Tibial nerve (tissue), 4 donors: ENCODE results near the gene SLC9A2. TPM values are rescaled to one million over a fixed set of nuclear protein-coding genes. Genes with fewer than 3 reads are reported as not detected.

Experiments
- DNase-seq, 2 donors: peaks; one replicate each; pipeline ENCODE4 v3.0.0-alpha.2; 2019; ENCODE audit warnings: low spot score in 2 of 2
- H3K27ac ChIP-seq, 4 donors: fragments of 200-600 bp; sonication (generic) in 3 of 4; one replicate each; pipeline ENCODE4 v1.5.1; 2017 to 2019; ENCODE audit warnings: mild to moderate bottlenecking in 1 of 4
- H3K27me3 ChIP-seq, 2 donors: fragments of 200-600 bp; sonication (generic) in 1 of 2; one replicate each; pipeline versions ENCODE4 v1.5.1 to v1.6.0; 2017 to 2019
- H3K36me3 ChIP-seq, 3 donors: fragments of 200-600 bp; sonication (generic); one replicate each; pipeline ENCODE4 v1.5.1; 2018 to 2019
- H3K4me1 ChIP-seq, 4 donors: fragments of 200-600 bp; sonication (generic) in 3 of 4; one replicate each; pipeline ENCODE4 v1.5.1; 2017 to 2019
- H3K4me3 ChIP-seq, 4 donors: fragments of 200-600 bp; sonication (generic) in 3 of 4; one replicate each; pipeline ENCODE4 v1.5.1; 2017 to 2019; ENCODE audit warnings: mild to moderate bottlenecking in 1 of 4, moderate library complexity in 1 of 4
- H3K9me3 ChIP-seq, 4 donors: fragments of 200-600 bp; sonication (generic) in 3 of 4; one replicate each; pipeline ENCODE4 v1.5.1; 2017 to 2019
- EP300 ChIP-seq, 2 donors: sonication (generic); formaldehyde crosslinking; IDR thresholded peaks; one replicate each; pipeline ENCODE4 v1.6.1; 2017; ENCODE audit warnings: antibody characterized with exemption in 2 of 2, mild to moderate bottlenecking in 1 of 2
- POLR2A ChIP-seq, 2 donors: fragments of 450-650 bp; IDR thresholded peaks; one replicate each; pipeline ENCODE4 v1.6.1; 2017; ENCODE audit warnings: antibody characterized with exemption in 2 of 2, mild to moderate bottlenecking in 2 of 2, moderate library complexity in 2 of 2
- WGBS, 2 donors: methylation state at CpG; one replicate each; pipeline ENCODE4 v1.1.5; 2018; 5-methylcytosine and 5-hydroxymethylcytosine counted together
- total RNA-seq, 4 donors: library from RNA; depleted of rRNA; stranded (reverse); fragments of >200 nt; gene quantifications; one replicate each; pipeline ENCODE4 v1.1.0, GENCODE V29; 2016
- TF ChIP-seq, protein P1 (sequence below), 5 experiments: fragments of 200-600 bp in 3 of 5; fragments of 450-650 bp in 2 of 5; sonication (generic) in 3 of 5; IDR thresholded peaks; one replicate each; pipeline ENCODE4 v1.5.1; 2016 to 2019; ENCODE audit warnings: antibody characterized with exemption in 5 of 5, mild to moderate bottlenecking in 3 of 5, moderate library complexity in 2 of 5

SLC9A2 gene
- total RNA-seq, 4 donors from 2014 or later = under 0.01 TPM; not detected in 3

DNA sequence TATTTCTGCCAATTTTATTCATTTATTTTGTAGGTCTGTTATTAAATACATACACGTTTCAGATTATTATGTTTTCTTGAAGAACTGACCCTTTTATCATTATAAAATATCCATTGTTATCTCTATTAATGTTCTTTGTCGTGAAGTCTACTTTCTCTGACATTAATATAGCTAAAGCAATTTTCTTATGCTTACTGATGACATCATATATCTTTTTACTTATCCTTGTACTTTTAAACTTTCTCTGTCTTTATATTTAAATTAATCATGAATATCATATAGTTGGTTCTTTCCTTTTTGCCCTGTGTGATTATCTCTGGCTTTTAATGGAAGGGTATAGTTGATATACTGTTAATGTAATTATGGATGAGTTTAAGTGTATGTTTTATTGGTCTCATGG, 36.5 kb upstream of the SLC9A2 start:
- H3K4me3 ChIP-seq = no peak overlapping the region
- H3K27ac ChIP-seq = no peak overlapping the region
- H3K4me1 ChIP-seq = peaks cover 0 to 7% (median 0%) of the 10 kb centered on the region in 4 donors
- H3K9me3 ChIP-seq = peaks cover 0 to 11% (median 2%) of the 10 kb centered on the region in 4 donors
- no peaks in the 10 kb centered on the region for H3K27me3 ChIP-seq
- H3K36me3 ChIP-seq = no peaks in the 10 kb centered on the region
- 70 to 72% methylated on average over 2 of the region's 2 CpGs for WGBS, 2 donors
- no peak for DNase-seq
- TF ChIP-seq, protein P1, sequence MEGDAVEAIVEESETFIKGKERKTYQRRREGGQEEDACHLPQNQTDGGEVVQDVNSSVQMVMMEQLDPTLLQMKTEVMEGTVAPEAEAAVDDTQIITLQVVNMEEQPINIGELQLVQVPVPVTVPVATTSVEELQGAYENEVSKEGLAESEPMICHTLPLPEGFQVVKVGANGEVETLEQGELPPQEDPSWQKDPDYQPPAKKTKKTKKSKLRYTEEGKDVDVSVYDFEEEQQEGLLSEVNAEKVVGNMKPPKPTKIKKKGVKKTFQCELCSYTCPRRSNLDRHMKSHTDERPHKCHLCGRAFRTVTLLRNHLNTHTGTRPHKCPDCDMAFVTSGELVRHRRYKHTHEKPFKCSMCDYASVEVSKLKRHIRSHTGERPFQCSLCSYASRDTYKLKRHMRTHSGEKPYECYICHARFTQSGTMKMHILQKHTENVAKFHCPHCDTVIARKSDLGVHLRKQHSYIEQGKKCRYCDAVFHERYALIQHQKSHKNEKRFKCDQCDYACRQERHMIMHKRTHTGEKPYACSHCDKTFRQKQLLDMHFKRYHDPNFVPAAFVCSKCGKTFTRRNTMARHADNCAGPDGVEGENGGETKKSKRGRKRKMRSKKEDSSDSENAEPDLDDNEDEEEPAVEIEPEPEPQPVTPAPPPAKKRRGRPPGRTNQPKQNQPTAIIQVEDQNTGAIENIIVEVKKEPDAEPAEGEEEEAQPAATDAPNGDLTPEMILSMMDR (IDR thresholded peaks at IDR 0.05) = no peak
- TF ChIP-seq EP300 (IDR thresholded peaks at IDR 0.05) (no peak), POLR2A (IDR thresholded peaks at IDR 0.05) (no peak)

DNA sequence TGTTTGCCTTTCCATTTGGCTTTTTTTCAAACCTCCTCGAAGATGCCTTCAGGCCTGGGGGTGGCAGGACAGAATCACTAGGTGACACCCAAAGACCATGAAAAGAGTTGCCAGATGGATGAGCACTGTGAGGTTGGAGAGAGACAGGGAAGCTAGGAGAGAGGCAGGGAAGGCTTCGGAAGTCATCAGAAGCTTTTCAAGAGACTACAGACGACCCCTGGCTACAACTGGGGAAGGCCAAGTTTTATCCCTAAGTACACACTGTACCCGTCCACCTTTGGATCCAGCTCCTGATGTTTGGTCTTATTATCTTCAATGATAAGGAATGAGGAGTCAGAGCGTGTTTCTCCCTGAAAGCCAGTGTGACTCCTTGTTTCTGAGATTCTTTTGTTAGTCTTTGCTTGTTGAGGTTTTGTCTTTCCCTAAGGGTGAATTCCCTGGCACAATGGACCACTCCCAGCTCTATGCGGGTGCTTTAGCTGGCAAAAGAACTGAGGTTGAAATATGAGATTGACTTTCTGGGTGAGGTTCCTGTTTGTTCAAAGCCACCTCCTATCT, 33.4 kb upstream of the SLC9A2 start:
- TF ChIP-seq EP300 (IDR thresholded peaks at IDR 0.05) (no peak), POLR2A (IDR thresholded peaks at IDR 0.05) (no peak)
- TF ChIP-seq, protein P1 (IDR thresholded peaks at IDR 0.05) = no peak
- 72 to 76% methylated on average over 6 of the region's 6 CpGs for WGBS, 2 donors
- Histone ChIP-seq H3K9me3 (no peaks in the 10 kb centered on the region), H3K4me3 (no peak overlapping the region), H3K27me3 (no peaks in the 10 kb centered on the region), H3K36me3 (no peaks in the 10 kb centered on the region), H3K4me1 (peaks cover 0 to 7% (median 0%) of the 10 kb centered on the region in 4 donors), H3K27ac (no peak overlapping the region)
- no peak for DNase-seq

DNA sequence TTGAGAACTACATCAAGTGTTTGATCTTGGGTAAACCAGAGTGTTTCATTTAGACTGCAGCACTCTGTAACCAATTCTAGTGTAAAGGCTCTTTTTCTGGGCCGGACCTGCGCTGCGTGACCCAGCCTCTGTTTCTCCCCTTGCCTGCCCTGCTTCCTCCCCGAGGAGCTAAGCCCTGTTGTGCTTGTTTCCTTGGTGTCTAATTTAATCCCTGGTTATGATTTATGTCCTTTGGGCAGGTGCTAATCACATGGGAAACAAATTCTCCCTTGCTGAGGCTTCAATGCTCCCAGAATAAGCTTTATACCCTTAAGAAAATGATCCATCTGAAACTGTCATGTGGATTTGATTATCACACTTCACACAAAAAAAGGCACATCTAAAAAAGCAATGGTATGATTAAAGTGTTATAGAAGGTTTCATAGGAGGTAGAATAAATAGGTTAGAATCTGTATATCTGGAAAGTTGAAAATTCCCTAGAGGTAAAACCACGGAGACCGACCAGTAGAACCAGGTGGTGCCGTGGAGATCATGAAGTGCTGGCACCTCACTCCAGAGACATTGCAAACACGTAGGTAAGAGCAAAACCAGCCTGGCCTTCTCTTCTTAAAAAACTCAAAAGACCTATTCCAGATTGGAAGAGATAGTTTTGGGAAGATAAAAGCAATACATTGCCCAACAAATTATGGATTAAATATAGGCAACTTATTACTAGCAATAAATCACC, 31.0 kb upstream of the SLC9A2 start:
- Histone ChIP-seq H3K27me3 (no peaks in the 10 kb centered on the region), H3K9me3 (no peaks in the 10 kb centered on the region), H3K27ac (no peak overlapping the region), H3K36me3 (no peaks in the 10 kb centered on the region), H3K4me1 (no peaks in the 10 kb centered on the region), H3K4me3 (no peak overlapping the region)
- no peak for DNase-seq
- 67 to 70% methylated on average over 8 of the region's 8 CpGs for WGBS, 2 donors
- TF ChIP-seq EP300 (IDR thresholded peaks at IDR 0.05) (no peak), POLR2A (IDR thresholded peaks at IDR 0.05) (no peak)
- TF ChIP-seq, protein P1 (IDR thresholded peaks at IDR 0.05) = no peak

DNA sequence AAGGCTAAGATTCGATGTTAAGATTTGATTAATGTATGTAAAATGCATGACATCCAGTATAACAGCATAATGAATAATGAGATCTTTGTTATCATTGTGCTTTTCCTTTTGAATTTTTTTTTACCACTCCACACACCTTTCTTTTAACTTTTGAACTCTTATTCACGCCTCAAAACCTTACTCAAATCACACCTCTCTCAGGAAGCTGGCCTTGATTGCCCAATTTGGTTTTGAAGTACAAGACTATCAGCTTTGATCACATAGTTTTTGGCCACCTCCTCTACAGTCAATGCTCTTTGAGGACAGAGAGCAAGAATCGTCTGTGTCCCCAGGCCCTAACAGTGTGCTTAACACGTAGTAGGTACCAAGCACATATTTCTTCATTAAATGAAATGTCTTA, 29.9 kb upstream of the SLC9A2 start:
- H3K9me3 ChIP-seq = no peaks in the 10 kb centered on the region
- H3K36me3 ChIP-seq = no peaks in the 10 kb centered on the region
- no peak overlapping the region for H3K4me3 ChIP-seq
- no peak for DNase-seq
- WGBS, 2 donors = 70 to 80% methylated on average over 4 of the region's 4 CpGs
- no peaks in the 10 kb centered on the region for H3K27me3 ChIP-seq
- no peak overlapping the region for H3K27ac ChIP-seq
- no peaks in the 10 kb centered on the region for H3K4me1 ChIP-seq
- TF ChIP-seq EP300 (IDR thresholded peaks at IDR 0.05) (no peak), POLR2A (IDR thresholded peaks at IDR 0.05) (no peak)
- TF ChIP-seq, protein P1 (IDR thresholded peaks at IDR 0.05) = no peak

DNA sequence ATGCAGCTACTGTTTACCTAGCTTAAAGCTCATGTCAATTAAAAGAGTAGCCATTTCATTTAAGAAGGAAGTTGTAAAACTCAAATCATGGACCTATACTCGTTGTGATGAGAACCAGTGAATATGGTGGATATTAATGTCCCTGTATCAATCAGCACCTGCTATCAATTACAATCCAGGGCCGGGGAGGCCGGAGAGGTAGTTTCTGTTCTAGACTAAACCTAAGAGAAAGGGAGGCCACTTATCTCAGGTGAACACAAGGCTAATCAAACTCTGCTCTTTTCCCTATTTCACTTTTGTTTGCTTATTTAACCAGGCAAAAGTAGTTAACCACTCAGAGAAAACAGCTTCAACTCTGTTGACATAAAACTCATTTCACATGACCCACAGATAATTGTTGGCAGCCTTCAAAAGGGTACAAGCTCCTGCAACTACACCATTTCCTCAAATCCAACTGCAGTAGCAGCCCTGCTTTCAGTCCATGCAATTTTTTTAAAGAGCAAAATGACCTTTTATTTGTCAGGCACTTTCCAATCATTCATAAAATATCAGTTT, 27.8 kb upstream of the SLC9A2 start:
- Histone ChIP-seq H3K27me3 (no peaks in the 10 kb centered on the region), H3K9me3 (no peaks in the 10 kb centered on the region), H3K4me3 (no peak overlapping the region), H3K36me3 (no peaks in the 10 kb centered on the region), H3K27ac (no peak overlapping the region), H3K4me1 (no peaks in the 10 kb centered on the region)
- WGBS, 2 donors = 57 to 59% methylated on average over 3 of the region's 3 CpGs
- TF ChIP-seq EP300 (IDR thresholded peaks at IDR 0.05) (no peak), POLR2A (IDR thresholded peaks at IDR 0.05) (no peak)
- TF ChIP-seq, protein P1 (IDR thresholded peaks at IDR 0.05) = no peak
- DNase-seq = no peak
